Renal cortical epithelial cell (primary cell): ENCODE measurements around the gene AGAP1. TPM values are rescaled to one million over a fixed set of nuclear protein-coding genes. Genes with fewer than 3 reads are reported as not detected.
A peak's percentile ranks its signal among the peaks of the same experiment; 100 is the strongest.
"Not testable (repeated sequence)": the region's sequence is repeated elsewhere in the genome, so short reads cannot be mapped to it uniquely, and the experiment has no call there.

Experiments used
- DNase-seq: peaks from one replicate; pipeline ENCODE4 v3.0.0-alpha.2; 2011; ENCODE audit warnings: low read depth
- total RNA-seq: library from RNA; depleted of rRNA; stranded (reverse); fragments of >200 nt; gene quantifications from 2 replicates; pipeline ENCODE4 v1.2.3, GENCODE V29; 2014

Gene AGAP1
- total RNA-seq, 1 donor from 2014 or later: 17.6 TPM

DNA sequence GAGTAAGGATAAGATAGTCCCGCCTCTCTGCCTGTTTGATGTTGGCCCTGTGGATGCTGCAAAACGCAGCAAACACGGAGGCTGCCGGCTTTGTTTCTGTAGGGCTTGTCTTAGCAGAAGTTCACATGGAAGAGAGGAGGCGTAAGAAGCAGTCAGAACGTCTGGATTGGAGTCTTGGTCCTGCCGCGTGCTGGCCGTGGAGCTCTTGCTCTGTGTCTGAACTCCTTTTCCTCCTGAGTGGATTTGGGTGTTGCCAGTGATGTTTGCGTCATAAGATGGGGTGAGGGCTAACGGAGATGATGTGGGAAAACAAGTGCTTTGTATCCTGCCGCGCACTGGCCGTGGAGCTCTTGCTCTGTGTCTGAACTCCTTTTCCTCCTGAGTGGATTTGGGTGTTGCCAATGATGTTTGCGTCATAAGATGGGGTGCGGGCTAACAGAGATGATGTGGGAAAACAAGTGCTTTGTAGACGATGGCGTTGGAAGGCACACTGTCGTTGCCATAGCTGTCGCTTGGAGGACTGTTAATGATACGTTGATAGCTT, 240.9 kb downstream of the AGAP1 start:
- no peak for DNase-seq

DNA sequence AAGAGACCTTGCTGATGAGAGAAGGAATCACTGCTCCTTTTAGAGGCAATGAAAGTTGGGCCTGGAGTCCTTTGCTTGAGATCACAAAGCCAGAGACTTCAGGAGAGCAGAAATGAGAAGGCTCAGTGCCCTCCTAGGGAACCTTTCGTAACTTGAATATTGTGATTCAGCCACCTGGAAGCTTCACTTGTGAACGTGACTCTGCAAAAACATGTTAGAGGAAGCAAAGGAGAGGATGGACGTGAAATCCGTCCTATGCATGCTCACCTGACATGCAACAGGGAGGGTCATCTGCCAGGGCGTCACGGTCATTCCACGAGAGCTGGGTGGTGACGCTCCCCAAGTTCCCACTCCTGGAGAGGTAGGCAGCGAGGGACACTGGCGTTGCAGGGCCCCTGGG, 243.6 kb downstream of the AGAP1 start:
- DNase-seq: no peak

DNA sequence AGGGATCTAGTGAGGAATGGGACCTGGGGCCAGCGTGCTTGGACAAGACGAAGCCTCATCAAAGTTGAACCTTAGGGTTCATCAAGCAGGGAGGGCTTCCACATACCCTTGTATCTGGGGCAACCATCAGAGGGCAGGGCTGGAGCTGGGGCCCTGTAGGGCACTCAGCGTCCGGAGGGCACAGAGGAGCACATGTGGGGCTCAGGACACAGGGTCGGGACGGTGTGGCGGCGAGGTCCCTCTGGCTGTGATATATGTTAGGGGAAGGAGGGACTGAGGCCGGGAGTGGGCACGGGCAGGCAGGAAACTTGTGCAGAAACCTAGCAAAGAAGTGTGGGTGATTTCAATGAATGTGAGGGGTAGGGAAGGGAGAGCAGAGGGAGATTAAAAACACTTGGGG, 244.0 kb downstream of the AGAP1 start:
- DNase-seq: no peak

DNA sequence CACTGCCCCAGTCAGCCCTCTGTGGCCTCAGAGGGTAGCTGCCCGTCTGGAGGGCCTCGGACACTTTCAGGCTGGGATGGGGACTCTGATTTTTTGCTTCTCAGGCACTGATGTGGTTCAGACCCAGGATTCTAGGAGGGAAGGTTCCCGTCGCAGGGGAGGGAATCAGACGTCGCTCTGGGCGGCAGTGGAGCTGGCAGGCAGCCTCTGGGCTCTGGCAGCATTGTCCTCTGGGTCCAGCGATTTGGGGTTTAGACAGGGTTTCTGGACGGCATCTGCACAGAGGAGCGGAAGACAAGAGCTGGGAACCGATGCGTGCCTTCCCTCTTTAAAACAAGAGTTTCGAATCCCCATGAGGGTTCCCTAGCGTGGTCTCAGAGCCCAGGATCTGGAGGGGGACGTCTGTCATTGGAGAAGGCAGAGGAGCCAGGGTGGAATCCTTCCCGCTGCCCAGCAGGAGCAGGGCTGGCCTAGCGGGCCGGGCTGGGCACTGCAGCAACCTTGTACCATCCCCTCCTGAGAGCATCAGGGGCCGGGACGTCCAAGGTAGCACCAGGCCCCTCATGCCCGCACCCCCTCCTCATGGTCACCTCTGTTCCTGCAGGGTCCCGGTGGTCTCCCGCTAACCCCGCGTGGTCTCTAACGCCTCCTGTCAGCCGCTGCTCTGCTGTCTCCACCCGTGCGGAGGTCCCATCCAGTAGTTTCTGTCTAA, 246.0 kb downstream of the AGAP1 start:
- DNase-seq: no peak

DNA sequence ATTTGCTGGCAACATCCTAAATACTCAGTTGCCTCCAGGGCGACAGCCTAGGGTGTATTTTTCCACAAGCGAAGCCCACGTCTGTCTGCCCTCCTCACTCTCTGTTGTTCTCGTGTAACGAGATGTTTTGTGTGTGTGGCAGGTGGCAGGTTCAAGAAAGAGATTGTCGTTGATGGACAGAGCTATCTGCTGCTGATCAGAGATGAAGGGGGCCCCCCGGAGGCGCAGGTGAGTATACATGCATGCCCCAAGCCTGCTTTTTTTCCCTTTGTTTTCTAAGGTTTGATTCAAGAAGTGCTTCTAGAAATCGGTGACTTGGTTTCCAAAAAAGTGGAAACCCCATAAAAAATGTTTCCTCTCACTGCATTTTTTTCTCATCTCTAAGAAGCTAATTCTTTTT, 247.0 kb downstream of the AGAP1 start:
- peak; percentile 15 for DNase-seq

DNA sequence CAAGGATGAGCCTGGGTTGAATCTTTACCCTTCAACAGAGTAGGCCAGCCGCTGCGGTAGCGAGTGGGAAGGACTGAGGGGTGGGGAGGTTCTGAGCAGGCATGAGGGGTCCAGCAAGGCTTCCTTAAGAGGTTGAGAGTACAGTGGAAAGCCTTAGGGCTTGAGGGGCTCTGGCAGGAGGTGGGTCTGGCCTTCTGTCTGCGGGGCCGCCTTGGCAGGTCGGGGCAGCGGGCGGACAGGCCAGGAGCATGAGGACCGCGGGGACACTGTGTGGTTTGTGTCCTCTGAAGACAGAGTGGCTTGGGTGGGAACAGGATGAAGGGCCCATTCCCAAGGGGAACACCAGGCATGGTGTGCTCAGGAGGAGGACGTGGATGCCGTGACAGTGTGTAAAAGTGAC, 250.3 kb downstream of the AGAP1 start:
- no peak for DNase-seq

DNA sequence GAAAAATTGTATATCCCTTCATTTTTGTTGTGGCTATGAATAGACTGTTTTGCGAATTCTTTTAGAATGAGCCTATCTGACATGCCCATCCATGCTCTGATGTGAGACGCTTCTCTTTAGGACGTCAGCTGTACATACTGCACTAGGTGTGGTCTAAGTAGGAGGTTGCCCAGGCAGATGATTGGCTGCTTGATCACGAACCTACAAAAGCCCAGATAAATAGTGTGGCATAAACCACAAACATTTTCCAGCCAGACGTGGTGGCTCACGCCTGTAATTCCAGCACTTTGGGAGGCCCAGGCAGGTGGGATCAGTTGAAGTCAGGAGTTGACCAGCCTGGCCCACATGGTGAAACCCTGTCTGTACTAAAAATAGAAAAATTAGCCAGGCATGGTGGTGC, 251.8 kb downstream of the AGAP1 start:
- DNase-seq: no peak

DNA sequence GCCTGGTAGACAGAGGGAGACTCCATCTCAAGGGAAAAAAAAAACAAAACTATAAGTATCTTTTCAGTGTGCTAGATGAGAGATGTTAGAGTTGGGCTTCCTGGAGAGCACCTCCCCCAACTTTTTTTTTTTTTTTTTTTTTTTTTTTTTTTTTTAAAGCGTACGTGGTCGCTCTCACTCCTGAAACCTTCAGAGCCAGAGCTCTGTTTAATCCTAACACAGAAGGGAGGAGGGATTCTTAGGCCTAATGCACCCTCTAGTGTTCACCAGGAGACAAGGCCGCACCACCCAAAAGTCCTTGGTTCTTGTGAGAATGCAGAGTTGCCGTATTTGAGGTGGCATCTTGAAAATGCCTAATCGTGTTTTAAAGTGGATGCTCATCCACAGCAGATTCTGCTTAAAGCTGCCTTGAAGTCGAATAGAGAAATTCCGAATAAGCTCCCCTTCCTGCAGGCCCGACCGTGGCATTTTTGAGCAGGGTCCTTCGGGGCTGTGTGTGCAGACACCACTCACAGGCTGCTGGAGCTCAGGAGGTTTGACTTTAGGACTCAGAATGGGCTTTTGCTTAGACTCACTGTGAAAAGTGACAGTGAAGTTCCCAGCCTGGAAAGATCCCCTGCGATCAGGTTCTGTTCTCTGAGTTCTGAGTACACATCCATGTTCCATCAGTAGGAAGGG, 252.6 kb downstream of the AGAP1 start:
- DNase-seq: peak; percentile 84

DNA sequence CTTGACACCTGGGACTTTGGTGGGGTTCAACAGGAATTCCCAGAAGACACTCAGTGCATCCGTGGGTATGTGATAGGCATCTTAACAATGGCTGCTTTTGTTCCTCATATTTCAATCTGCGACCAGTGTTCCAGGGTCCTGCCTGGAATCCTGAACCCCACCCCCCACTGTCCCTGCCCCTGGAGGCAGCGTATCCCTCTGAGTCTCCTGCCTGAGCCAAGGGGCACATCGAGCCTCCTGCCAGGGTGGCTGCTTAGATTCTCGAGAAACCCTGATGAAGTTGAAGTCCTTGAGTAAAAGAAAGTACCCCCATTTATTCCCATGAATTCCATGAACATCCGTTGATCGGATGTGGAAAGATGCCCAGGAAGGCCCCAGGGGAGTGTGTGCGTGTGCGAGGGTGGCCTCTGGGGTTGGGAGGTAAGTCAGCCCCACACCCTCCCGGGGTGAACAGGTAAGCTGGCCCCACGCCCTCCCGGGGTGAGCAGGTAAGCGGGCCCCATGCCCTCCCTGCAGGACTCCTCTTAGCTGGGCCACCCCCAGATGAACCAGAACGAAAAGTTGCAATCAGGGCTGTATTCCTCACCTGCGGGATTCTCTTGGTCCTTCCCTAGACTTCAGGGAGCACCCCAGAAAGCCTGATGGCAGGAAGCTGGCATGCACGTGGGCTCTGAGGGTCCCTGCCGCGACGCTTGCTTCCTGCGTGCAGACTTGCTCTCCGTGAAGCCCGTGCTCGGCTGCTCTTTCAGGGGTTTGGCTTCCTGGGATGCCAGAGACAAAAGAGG, 253.3 kb downstream of the AGAP1 start:
- DNase-seq: no peak

DNA sequence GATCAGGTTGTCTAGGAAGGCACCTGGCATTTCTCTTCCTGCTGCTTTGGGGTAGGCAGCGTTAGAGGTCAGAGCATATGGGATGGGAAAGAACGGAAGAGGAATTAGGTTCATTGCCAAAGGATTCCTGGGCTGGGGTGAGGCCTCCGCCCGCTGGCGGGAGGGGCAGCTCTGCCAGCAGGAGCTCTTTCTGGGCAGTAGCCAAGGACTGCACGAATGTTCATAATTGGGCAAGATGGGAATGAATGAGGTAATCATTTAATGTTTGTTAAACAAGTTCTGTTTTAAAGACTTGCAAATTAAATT, 253.9 kb downstream of the AGAP1 start:
- DNase-seq: no peak

DNA sequence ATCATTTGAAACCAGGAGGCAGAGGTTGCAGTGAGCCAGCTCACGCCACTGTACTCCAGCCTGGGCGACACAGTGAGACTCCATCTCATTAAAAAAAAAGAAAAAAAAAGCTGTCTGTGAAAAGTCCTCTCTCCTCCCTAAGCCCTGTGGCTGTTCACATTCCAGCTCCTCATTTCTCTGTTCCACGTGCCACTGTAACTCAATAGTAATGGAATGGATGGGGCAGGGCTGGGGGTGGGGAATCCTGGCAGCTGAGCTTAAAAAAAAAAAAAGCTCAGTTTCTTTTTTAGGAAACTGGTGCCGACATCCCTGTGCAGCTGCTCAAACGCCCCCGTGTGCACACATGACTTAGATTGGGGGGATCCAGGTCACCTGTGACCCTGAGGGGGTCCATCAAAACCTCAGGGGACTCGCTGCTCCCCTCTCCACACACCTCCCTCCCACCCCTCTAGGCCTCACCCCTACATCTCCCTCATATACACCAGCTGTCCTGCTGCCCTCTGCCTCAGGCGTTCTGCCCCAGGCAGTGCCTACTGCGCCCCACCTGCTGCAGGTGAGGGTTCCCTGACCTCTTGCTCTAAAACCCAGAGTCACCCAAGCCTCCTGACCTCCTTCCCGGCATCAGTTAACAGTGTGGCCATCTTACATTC, 255.4 kb downstream of the AGAP1 start:
- DNase-seq: peak; percentile 8

DNA sequence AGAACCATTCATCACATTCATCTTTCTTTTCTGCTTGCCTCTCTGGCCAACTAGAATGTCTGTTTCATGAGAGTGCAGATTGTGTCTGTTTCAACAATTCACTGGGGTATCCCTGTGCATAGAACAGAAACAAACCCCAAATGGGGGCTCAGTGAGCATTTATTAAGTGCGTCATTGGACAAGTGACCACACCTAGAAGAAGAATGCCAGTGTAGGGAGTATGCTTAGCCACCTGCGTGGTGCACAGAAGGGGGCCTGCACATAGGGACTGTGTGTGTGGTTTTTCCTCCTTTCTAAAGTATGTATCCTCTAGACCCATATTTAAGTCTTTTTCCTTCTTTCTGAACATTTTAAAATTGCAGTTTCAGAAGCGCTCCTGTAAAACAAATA, 255.9 kb downstream of the AGAP1 start:
- no peak for DNase-seq

DNA sequence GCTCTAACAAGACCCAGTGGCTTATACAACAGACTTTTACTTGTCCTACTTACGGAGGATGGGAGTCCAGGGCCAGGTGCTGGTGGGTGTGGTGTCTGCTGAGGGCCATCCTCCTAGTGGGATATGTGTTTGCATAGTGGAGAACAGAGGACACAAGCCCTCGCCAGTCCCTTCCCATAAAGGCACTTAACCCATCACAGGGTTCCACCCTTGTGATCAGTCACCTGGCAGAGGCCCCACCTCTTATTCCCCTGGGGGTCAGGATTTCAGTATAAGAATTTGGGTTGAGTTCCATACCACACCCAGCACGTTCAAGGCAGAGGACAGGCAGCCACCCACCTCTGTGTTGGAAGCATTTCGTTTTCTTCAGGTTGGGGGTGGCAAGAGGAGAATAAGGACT, 259.0 kb downstream of the AGAP1 start:
- DNase-seq: no peak

DNA sequence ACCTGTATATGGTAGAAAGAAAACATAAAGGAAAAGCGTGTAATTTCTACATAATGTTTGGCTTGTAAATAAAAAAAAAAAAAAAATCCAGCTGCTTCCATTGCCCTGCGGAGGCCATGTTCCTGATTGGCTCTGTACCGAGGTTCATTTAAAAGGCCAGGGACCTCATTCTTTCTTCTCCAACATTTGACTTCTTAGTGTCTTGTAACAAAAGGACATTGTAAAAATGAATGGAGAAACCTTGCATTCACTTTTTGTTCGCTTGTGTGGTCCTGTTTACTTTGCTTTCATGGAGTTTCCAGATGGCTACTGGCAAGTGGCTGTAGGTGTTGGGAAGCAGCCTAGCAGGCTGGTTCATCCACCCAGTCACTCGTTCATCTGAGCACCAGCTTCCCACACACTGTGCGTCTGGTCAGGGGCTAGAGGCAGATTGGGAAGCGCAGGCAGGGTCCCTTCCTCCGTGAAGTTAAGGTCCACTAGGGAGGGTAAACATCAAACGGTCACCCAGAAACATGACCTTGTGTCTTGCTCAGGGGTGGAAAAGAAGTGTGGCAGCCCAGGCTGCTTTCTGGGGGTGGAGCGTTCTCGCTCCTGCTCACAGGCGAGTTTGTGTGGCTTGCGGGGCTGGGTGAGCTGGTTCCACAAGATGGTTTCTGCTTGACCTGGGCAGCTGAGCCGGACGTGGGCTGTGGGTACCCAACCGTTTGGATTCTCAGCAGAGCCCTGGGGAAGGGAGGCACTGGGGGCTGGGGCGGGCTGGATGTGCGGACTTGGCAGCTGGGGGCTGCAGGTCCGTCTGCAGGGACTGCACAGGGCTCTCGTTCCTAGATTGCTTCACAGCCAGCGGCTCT, 260.7 kb downstream of the AGAP1 start:
- DNase-seq: no peak

DNA sequence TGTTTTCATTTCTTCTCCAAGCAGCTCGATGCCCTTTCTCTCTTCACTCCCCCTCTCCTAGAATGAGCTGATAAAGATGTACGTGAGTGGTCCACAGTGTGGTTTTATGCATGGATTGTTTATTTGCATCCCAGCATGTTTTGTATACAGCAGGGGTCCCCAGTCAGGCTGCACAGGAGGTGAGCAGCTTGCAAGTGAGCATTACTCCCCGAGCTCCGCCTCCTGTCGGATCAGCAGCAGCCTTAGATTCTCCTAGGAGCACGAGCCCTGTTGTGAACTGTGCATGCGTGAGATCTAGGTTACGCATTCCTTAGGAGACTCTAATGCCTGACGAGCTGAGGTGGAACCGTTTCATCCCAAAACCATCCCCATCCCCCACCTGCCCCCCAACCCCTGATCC, 262.6 kb downstream of the AGAP1 start:
- DNase-seq: no peak

DNA sequence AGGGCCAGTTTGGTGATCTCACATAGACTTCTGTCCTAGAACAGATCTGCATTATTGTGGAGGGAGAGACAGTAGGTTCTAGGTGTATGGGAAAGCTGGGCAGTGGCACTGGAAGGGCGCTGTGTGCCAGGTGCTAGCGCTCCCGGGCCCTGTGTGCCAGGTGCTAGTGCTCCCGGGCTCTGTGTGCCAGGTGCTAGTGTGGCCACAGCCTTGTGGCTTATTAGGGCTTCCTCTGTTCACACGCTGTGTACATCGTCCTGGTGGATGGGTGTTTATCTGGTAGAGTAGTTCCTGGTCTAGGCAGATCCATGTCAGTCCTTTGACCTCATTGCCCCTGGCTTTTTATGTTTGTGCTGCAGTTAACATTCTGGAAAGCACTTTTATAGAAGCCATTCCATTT, 263.4 kb downstream of the AGAP1 start:
- DNase-seq: no peak

DNA sequence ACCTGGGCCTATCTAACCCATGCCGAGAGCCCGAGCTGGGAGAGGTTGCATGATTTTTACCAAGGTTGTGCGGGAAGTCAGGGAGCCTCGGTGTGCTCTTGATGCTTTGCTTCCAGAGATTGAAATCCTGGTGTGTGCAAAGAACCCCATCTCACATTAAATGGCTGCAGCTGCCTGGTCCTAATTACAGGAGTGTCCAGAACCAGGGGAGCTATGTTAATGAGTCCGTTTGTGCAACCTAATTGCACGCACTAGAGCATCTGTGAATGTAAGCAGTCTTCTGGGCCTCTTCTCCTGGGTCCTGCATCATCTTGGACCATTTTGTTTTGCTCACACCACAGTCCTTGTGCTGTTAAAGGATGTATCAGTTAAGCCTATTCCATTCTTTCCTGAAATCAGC, 263.8 kb downstream of the AGAP1 start:
- DNase-seq: no peak

DNA sequence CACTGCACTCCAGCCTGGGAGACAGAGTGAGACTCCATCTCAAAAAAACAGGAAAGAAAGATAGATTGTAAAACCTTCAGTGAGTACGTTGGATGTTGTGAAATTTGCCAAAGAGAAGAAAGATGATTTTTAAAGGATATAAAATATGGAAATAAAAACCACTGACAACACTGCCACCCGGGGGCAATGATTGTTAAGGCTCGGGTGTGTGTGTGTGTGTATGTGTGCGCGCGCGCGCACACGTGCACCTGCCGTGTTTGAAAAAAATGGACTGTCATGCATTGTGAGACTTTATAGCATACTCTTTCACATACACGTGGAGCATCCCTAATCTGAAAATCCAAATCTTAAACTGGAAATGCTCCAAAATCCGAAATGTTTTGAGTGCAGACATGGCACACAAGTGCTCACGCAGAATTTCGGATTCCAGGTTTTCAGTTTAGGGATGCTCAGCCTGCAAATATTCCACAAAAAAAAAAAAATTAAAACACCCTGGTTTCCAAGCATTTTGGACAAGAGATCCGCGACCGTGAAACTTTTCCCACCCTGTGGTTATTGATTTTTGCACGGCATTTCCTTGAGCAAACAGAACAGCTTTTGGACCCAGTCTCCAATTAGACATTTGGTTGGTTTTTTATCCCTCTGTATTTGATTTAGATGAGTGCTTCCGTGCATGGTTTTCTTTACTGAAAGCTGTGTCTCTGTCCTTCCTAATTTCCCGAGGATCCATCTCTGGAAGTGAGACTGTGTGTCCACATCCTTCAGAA, 269.2 kb downstream of the AGAP1 start:
- no peak for DNase-seq

DNA sequence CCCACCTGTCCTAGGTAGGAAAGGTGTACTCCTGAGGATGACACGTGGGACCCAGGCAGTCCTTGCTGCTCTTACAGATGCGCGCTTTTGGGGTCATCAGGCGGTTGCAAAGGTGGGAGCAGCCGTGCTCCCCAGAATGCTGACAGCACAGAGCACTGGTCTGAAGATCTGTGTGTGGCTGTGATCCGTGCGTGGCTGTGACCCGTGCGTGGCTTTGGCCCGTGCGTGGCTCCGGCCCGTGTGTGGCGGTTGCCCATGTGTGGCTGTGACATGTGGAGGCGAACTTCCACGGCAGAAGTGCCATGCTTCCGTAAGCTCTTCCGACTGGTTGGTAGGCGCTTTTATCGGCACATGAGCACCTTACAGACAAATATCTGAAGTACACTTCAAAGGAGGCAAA, 270.0 kb downstream of the AGAP1 start:
- no peak for DNase-seq

DNA sequence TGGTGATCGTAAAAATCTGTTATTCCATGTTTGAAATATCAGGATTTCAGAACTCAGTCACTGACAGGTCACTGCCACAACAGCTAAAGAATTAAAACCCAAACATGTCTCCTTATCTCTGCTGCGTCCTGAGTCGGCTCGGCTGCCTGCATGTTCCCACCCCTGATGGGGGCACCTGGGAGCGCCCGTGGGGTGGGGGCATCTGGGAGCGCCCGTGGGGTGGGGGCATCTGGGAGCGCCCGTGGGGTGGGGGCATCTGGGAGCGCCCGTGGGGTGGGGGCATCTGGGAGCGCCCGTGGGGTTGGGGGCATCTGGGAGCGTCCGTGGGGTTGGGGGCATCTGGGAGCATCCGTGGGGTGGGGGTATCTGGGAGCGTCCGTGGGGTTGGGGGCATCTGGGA, 270.6 kb downstream of the AGAP1 start:
- DNase-seq: not testable (repeated sequence)
